ENCODE data around the gene SLC15A5.

Gene SLC15A5

DNA sequence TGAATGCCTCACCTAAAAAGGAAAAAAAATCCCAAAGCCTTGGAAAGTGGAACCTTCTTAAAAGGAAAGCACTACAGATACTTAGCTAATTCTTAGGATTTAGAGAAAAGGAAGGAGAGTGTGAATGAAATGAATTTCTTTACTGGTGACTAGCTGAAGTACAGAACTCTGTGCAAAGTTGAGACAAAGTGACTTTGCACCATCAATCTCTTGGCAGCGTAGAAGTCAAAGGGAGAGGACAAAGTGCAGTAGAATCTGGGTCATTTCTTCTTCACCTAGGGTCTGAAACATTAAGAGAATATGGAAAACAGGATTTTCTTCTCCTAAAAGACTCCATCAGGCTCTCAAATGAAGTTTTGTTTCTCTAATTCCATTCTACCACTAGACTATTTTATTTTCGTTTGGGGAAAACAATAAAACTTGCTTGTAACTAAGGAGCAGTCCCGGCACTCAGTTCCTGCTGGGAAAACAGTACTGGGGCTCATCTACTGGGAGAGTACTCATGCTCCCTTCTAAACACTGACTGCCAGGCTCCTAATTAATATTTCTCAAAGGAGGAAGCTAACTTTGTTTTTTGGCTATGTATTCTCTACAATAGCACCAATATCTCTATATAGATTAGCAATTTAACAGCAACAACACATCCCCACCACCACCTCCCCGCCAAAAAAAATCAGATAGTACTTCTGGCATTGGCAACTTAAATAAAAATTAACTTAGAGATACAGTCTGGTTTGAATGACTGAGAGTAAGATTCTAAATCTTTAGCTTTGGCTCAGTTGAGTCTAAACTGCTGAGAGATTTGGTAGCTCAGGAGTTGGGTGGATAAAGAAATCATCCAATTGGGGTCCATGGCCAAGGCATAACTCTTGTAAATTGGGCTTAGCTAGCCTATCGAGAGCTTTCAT is 110.7 kb downstream of the SLC15A5 start:
- Histone ChIP-seq H3K27me3 (no peaks in the 10 kb centered on the region), H3K4me3 (ENCODE audit: low read depth in 1 of 2, low read length in 1 of 2) (no peak overlapping the region), H3K27ac (no peak overlapping the region), H3K36me3 (no peaks in the 10 kb centered on the region), H3K4me1 (ENCODE audit: control insufficient read depth in 1 of 2, insufficient read depth in 1 of 2, low read depth in 1 of 2, low read length in 1 of 2) (no peaks in the 10 kb centered on the region), H3K9me3 (no peaks in the 10 kb centered on the region)
- TF ChIP-seq, protein P1, sequence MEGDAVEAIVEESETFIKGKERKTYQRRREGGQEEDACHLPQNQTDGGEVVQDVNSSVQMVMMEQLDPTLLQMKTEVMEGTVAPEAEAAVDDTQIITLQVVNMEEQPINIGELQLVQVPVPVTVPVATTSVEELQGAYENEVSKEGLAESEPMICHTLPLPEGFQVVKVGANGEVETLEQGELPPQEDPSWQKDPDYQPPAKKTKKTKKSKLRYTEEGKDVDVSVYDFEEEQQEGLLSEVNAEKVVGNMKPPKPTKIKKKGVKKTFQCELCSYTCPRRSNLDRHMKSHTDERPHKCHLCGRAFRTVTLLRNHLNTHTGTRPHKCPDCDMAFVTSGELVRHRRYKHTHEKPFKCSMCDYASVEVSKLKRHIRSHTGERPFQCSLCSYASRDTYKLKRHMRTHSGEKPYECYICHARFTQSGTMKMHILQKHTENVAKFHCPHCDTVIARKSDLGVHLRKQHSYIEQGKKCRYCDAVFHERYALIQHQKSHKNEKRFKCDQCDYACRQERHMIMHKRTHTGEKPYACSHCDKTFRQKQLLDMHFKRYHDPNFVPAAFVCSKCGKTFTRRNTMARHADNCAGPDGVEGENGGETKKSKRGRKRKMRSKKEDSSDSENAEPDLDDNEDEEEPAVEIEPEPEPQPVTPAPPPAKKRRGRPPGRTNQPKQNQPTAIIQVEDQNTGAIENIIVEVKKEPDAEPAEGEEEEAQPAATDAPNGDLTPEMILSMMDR (IDR thresholded peaks at IDR 0.05) = no peak

DNA sequence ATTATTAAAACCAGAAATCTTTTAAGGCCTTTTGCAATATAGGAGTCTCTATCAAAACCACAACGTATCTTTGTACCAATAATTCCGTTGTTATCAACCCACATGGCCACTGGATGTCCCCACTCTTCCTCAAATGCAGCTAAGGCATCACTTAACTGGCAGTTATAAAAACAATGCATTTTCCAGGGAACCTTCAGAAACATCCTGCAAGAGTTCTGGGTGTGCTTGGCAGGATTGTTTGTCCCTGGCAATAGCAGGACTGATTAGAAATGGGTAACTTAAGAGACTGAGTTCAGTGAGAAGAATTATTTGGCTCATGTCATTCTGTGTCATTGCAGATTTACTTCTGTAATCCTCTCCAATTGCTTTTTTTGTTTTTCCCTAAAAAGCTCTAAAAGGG is 112.0 kb downstream of the SLC15A5 start:
- Histone ChIP-seq H3K36me3 (no peaks in the 10 kb centered on the region), H3K27ac (no peak overlapping the region), H3K9me3 (no peaks in the 10 kb centered on the region), H3K27me3 (no peaks in the 10 kb centered on the region), H3K4me3 (ENCODE audit: low read depth in 1 of 2, low read length in 1 of 2) (no peak overlapping the region), H3K4me1 (ENCODE audit: control insufficient read depth in 1 of 2, insufficient read depth in 1 of 2, low read depth in 1 of 2, low read length in 1 of 2) (no peaks in the 10 kb centered on the region)
- TF ChIP-seq, protein P1 (IDR thresholded peaks at IDR 0.05) = no peak

DNA sequence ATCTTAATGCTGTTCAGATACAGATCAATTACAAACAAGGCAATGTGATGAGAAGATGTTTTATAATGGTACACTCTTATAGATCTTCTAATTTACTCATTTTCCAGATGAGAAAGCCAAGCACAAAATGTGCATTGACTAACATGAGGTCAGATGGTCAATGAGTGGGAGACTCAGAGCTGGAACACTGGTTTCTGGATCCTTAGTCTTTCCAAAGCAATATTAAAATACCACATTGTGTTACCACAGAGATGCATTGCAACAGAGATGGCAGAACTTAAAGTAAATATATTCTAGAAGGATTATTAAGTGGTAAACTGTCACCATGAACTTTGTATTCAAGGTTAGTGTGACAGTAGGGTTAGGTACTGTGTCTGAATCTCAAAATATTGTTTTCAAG is 113.6 kb downstream of the SLC15A5 start:
- no peak overlapping the region for H3K4me3 ChIP-seq (ENCODE audit: low read depth in 1 of 2, low read length in 1 of 2)
- TF ChIP-seq, protein P1 (IDR thresholded peaks at IDR 0.05) = no peak
- no peaks in the 10 kb centered on the region for H3K27me3 ChIP-seq
- no peaks in the 10 kb centered on the region for H3K9me3 ChIP-seq
- H3K27ac ChIP-seq = no peak overlapping the region
- no peaks in the 10 kb centered on the region for H3K36me3 ChIP-seq
- H3K4me1 ChIP-seq (ENCODE audit: control insufficient read depth in 1 of 2, insufficient read depth in 1 of 2, low read depth in 1 of 2, low read length in 1 of 2) = no peaks in the 10 kb centered on the region

DNA sequence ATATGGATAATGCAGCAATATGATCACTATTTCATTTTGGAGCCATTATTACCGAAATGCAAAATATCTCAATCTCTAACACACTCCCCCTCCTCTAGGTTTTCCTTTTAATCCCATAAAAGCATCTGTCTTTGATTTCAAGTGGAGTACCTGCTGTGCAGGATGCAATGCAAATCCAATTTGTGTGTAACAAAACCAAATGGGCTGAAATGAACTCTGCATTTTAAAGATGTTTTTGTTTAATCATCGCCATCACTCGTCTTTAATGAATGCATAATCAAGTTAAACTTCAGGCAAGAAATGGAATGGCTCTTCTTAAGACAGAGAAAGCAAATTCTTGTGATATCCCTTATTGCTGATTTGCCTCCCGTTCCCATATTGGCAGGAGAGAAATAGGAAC is 114.3 kb downstream of the SLC15A5 start:
- no peaks in the 10 kb centered on the region for H3K36me3 ChIP-seq
- no peaks in the 10 kb centered on the region for H3K4me1 ChIP-seq (ENCODE audit: control insufficient read depth in 1 of 2, insufficient read depth in 1 of 2, low read depth in 1 of 2, low read length in 1 of 2)
- H3K4me3 ChIP-seq (ENCODE audit: low read depth in 1 of 2, low read length in 1 of 2) = no peak overlapping the region
- H3K27ac ChIP-seq = no peak overlapping the region
- H3K9me3 ChIP-seq = no peaks in the 10 kb centered on the region
- H3K27me3 ChIP-seq = no peaks in the 10 kb centered on the region
- TF ChIP-seq, protein P1 (IDR thresholded peaks at IDR 0.05) = no peak

GRCh38 chr12:16159571-16159970 is 117.9 kb downstream of the SLC15A5 start:
- Histone ChIP-seq H3K9me3 (no peaks in the 10 kb centered on the region), H3K27ac (no peak overlapping the region), H3K36me3 (no peaks in the 10 kb centered on the region), H3K4me1 (ENCODE audit: control insufficient read depth in 1 of 2, insufficient read depth in 1 of 2, low read depth in 1 of 2, low read length in 1 of 2) (no peaks in the 10 kb centered on the region), H3K27me3 (no peaks in the 10 kb centered on the region), H3K4me3 (ENCODE audit: low read depth in 1 of 2, low read length in 1 of 2) (no peak overlapping the region)
- TF ChIP-seq, protein P1 (IDR thresholded peaks at IDR 0.05) = no peak

All from neutrophil (primary cell).